GM18526 (cell line): ENCODE results near the gene PIP5K1B.

Source experiments
- POLR2A ChIP-seq: IDR thresholded peaks from 3 replicates; pipeline ENCODE4 v1.6.1; 2011; ENCODE audit not compliant: insufficient read length; ENCODE audit errors: extremely low read depth

The PIP5K1B gene, protein sequence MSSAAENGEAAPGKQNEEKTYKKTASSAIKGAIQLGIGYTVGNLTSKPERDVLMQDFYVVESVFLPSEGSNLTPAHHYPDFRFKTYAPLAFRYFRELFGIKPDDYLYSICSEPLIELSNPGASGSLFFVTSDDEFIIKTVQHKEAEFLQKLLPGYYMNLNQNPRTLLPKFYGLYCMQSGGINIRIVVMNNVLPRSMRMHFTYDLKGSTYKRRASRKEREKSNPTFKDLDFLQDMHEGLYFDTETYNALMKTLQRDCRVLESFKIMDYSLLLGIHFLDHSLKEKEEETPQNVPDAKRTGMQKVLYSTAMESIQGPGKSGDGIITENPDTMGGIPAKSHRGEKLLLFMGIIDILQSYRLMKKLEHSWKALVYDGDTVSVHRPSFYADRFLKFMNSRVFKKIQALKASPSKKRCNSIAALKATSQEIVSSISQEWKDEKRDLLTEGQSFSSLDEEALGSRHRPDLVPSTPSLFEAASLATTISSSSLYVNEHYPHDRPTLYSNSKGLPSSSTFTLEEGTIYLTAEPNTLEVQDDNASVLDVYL

DNA sequence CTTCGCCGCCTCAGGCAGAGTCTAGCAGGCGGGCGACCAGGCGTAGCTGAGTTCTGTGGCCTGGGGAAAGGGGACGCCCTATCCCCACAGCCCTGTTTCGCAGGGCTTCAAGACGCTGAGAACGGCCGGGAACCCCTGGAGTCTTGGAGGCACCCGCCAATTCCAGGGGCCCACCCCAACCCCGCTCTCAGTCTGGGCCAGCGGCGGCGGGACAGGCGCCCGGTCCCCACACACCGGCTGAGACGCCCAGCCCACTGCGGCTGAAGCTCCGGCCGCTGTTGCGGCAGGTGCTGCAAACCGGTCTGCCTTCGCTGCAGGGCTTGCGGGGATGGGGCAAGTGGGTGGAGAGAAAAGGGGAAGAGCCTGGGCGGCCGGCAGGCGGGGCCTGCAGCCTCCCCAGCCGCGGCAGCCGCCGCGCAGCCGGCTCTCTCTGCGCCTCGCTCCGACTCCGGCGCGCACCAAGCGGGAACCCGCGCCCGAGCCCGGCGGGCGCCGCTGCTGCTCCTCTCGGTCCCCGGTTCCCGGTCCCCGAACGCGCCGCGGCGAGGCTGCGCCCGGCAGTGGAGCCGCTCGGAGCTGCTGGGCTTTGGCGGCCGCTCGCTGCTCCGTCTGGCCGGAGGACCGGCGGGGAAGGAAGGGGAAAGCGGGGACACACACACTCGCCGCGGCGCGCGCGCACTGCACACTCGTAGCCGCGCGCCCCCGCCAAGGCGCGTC, at the start of gene PIP5K1B:
TSS of gene PIP5K1B (plus strand) at position 427 of the 717 bp plus-strand sequence. CDS start 117,375 bp downstream, outside the sequence.
- peak; percentile 43 for TF ChIP-seq POLR2A

GRCh38 chr9:68664036-68664435, 41.0 kb upstream of the PIP5K1B start:
- TF ChIP-seq POLR2A, result no peak

DNA sequence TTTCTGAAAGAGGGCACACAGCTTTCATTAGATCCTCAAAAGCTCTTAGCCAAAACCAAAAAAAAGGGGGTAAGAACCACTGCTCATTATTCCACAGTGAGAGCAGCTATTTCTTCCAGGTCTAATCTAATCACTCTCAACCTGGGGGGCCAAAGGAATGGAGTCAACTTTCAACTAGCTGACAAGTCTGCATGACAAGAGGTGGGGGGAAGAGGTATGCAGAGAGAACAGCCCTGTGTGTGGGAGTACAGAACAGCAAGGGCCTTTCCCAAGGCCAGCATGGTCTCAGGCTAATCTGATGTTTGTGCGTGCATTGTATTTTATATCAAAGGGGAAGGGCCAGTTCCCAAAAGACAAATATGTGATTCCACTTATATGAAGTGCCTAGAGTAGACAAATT, 36.9 kb upstream of the PIP5K1B start:
- TF ChIP-seq POLR2A, result no peak

DNA sequence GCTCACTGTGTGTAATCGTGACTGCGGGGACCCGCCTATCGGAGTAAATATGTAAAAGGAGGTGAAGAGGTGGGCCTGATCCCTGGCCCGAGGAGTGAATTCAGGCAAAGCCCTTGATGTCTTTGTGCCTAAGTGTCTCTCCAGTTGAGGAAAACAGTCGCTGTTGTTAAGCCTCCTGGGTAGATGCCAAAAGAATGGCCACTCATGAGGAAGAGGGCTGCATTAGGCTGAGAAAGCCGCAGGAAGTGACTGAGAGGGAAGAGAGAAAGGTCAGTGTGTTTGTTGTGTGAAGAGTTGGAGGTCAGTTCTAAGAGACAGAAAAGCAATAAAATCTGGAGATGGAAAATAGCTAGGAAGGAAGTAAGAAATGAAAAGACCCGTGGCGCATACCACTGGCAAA, 35.8 kb upstream of the PIP5K1B start:
- TF ChIP-seq POLR2A, result no peak

DNA sequence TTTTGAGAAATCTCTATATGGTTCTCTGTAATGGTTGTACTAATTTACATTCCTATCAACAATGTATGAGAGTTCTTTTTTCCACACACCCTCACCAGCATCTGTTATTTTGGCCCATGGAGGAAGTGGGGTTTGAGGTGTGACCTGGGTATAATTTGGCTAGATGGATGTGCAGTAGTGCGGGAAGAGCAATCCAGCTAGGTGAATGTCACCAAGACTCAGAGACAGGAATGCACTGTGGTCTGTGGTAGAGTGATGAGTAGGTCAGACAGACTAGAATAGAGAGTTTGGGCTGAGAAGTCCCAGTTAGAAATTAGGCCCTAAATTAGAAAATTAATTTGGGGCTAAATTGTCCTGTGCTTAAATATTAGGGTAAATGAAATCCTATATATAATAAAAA, 32.8 kb upstream of the PIP5K1B start:
- TF ChIP-seq POLR2A, result no peak

- no peak for TF ChIP-seq POLR2A
Measured at GRCh38 chr9:68672625-68673024, 32.4 kb upstream of the PIP5K1B start.

GRCh38 chr9:68678430-68678829, 26.6 kb upstream of the PIP5K1B start:
- no peak for TF ChIP-seq POLR2A

DNA sequence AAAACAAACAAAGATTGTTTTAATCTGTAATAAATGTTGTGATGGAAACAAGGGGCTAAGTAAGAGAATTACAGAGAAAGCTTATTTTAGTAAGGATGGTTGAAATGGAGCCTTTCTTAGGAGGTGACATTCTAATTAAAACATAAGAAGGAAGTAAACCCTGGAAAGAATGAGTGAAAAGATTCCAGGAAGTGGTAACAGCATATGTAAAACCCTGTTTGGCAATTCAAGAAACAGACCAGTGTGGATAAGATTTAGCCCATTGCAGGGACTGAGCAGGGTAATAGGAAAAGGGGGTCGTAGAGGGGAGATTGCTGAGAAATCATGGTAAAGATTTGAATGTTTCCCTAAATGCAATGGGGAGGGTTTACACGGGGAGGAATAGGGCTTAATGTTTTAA, 21.6 kb upstream of the PIP5K1B start:
- no peak for TF ChIP-seq POLR2A

- TF ChIP-seq POLR2A, result no peak
Measured at GRCh38 chr9:68685213-68685612, 19.8 kb upstream of the PIP5K1B start.

GRCh38 chr9:68685770-68686169, 19.3 kb upstream of the PIP5K1B start:
- no peak for TF ChIP-seq POLR2A

DNA sequence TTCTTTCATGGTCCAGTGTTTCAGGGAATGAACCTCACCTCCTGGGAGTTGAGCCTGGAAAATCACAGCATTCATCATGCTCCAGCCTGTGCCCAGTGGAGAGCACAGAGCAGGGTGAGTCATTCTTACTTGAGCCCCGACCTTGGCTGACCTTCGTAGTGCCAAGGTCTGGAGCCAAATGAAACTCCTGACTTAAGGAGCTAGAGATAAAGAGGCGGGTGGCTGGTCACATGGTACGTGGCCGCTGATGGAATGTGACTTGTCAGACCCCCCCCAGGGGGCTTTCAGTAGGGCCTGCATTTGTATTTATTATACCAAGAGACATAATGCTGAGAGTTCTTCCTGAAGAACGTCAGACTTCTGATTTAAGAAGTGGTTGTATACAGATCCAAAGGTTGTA, 15.0 kb upstream of the PIP5K1B start:
- TF ChIP-seq POLR2A, result no peak

DNA sequence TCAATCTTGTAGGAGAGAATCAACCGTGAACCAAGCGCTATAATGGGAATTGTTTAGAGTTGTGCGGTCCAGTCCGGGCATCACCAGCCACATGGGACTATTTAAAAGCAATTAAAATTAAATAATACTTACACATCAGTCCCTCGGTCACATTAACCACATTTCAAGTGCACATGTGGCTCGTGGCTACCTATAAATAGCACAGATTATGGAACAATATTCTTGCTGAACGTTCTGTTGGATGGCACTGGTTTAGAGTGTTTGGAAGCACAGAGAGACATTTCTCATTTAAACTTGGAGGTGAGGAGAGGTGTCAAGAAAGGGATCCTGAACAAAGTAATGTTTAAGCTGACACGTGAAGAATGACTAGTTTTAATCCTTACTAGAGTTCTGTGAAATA, 12.5 kb upstream of the PIP5K1B start:
- TF ChIP-seq POLR2A, result no peak

GRCh38 chr9:68694125-68694524, 10.9 kb upstream of the PIP5K1B start:
- no peak for TF ChIP-seq POLR2A

DNA sequence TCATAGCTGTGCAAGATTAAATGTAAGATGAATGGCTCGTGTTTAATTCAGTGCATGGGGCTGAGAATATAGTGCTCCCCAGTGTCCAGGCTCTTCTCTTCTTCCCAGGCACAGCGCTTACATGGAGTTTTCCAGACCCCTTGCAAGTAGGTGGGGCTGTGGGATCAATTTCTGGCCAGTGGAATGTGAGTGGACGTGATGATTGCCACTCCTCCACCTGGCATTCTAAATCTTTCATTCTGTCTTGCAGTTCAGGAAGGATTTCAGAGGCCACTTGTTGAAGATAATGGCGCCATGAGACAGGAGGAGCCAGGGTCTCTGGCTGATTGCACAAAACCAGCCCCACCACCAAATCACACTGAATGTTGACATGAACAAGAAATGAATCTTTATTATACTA, 7.2 kb upstream of the PIP5K1B start:
- TF ChIP-seq POLR2A, result no peak

GRCh38 chr9:68698943-68699509, 6.0 kb upstream of the PIP5K1B start:
- TF ChIP-seq POLR2A, result no peak

DNA sequence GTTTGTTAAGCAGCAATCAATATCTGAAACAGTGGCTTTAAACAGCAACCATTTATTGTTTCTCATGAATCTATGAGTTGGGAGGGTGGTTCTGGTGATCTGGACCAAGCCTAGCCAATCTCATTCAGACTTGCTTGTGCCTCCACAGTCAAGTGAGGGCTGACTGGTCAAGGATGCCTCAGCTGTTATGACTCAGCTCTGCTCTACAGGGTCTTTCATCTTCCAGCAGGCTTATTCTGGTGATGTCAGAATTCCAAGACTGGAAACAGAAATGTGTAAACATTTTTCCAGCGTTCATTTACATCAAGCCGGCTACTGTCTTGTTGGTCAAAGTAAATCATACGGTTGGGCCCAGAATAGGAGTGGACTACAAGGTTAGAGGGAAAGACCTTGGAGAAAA, 2.5 kb upstream of the PIP5K1B start:
- TF ChIP-seq POLR2A, result no peak

DNA sequence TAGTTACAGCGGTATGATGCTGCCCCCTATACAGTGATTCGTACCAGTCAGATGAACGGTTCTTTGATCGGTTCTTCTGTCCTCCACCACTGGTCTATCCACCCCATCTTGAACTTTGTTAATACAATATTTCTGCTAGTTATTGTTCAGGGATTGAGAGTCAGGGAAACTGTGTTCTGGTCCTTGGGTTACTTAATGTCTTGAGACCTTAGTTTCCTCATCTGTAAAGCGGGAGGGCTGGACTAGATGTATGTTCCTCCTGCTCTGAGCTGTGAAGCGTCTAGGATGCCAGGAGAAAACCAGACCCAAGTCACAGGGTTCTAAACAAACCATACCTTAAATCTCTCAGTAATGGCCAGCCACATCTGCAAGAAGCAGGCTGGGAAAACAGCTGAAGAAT, 1.4 kb upstream of the PIP5K1B start:
- TF ChIP-seq POLR2A, result no peak

DNA sequence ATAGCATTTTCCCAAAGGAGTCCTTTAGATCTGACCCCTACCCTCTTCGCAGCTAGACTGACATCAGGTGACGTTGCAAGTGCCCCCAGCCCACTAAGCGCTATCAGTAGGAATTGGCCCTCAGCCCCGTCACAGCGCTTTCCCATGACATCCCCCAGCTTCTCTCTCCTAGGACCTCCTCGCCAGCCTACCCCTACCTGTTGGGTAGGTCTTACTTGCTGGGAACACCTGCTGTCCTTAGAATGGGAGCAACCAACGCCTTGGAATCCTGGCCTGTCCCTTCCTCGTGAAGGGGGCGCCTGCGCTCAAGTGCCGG, 584 bp upstream of the PIP5K1B start:
- no peak for TF ChIP-seq POLR2A
